ENCODE data around the gene KIAA0513. TPM values are rescaled to one million over a fixed set of nuclear protein-coding genes. Genes with fewer than 3 reads are reported as not detected.

KIAA0513 gene
- total RNA-seq, 1 donor from 2014 or later: 131 TPM

- DNase-seq (ENCODE audit: low spot score in 2 of 2): no peak
- peaks cover 36 to 76% of the 10 kb centered on the region in 2 donors for H3K36me3 ChIP-seq
- no peaks in the 10 kb centered on the region for H3K27me3 ChIP-seq
- H3K9me3 ChIP-seq: no peaks in the 10 kb centered on the region
- TF ChIP-seq, protein P1, sequence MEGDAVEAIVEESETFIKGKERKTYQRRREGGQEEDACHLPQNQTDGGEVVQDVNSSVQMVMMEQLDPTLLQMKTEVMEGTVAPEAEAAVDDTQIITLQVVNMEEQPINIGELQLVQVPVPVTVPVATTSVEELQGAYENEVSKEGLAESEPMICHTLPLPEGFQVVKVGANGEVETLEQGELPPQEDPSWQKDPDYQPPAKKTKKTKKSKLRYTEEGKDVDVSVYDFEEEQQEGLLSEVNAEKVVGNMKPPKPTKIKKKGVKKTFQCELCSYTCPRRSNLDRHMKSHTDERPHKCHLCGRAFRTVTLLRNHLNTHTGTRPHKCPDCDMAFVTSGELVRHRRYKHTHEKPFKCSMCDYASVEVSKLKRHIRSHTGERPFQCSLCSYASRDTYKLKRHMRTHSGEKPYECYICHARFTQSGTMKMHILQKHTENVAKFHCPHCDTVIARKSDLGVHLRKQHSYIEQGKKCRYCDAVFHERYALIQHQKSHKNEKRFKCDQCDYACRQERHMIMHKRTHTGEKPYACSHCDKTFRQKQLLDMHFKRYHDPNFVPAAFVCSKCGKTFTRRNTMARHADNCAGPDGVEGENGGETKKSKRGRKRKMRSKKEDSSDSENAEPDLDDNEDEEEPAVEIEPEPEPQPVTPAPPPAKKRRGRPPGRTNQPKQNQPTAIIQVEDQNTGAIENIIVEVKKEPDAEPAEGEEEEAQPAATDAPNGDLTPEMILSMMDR (IDR thresholded peaks at IDR 0.05): no peak
- H3K4me1 ChIP-seq: peaks cover 0 to 13% of the 10 kb centered on the region in 2 donors
- intact Hi-C loops (cut with DNase I): no loop called here
- no peak overlapping the region for H3K4me3 ChIP-seq
- H3K27ac ChIP-seq: no peak overlapping the region
These were observed 40.7 kb upstream of the KIAA0513 start for GRCh38 chr16:84986879-84987278.

GRCh38 chr16:84988328-84989080 is 39.1 kb upstream of the KIAA0513 start:
- Histone ChIP-seq H3K4me3 (no peak overlapping the region), H3K27me3 (no peaks in the 10 kb centered on the region), H3K4me1 (peaks cover 4 to 23% of the 10 kb centered on the region in 2 donors), H3K36me3 (peaks cover 35 to 62% of the 10 kb centered on the region in 2 donors), H3K27ac (no peak overlapping the region), H3K9me3 (no peaks in the 10 kb centered on the region)
- DNase-seq (ENCODE audit: low spot score in 2 of 2): no peak
- TF ChIP-seq, protein P1 (IDR thresholded peaks at IDR 0.05): no peak
- intact Hi-C loops (cut with DNase I): no loop called here

- no peak overlapping the region for H3K4me3 ChIP-seq
- DNase-seq (ENCODE audit: low spot score in 2 of 2): no peak
- peaks cover 41 to 61% of the 10 kb centered on the region in 2 donors for H3K36me3 ChIP-seq
- intact Hi-C loops (cut with DNase I): loop anchor here (5.0 kb wide), 1 partner anchor 37 kb away; the partner anchor contains the start of gene KIAA0513
- no peak overlapping the region for H3K27ac ChIP-seq
- H3K27me3 ChIP-seq: no peaks in the 10 kb centered on the region
- no peaks in the 10 kb centered on the region for H3K9me3 ChIP-seq
- H3K4me1 ChIP-seq: peaks cover 14 to 32% of the 10 kb centered on the region in 2 donors
- TF ChIP-seq, protein P1 (IDR thresholded peaks at IDR 0.05): no peak
These were observed 37.6 kb upstream of the KIAA0513 start for GRCh38 chr16:84989749-84990620.

GRCh38 chr16:84990782-84991181 is 36.8 kb upstream of the KIAA0513 start:
- Histone ChIP-seq H3K27ac (no peak overlapping the region), H3K4me1 (peaks cover 14 to 34% of the 10 kb centered on the region in 2 donors), H3K4me3 (no peak overlapping the region), H3K9me3 (no peaks in the 10 kb centered on the region), H3K36me3 (peaks cover 41 to 64% of the 10 kb centered on the region in 2 donors), H3K27me3 (no peaks in the 10 kb centered on the region)
- no peak for DNase-seq (ENCODE audit: low spot score in 2 of 2)
- intact Hi-C loops (cut with DNase I): loop anchor here (5.0 kb wide), 1 partner anchor 37 kb away; the partner anchor contains the start of gene KIAA0513
- TF ChIP-seq, protein P1 (IDR thresholded peaks at IDR 0.05): no peak

DNA sequence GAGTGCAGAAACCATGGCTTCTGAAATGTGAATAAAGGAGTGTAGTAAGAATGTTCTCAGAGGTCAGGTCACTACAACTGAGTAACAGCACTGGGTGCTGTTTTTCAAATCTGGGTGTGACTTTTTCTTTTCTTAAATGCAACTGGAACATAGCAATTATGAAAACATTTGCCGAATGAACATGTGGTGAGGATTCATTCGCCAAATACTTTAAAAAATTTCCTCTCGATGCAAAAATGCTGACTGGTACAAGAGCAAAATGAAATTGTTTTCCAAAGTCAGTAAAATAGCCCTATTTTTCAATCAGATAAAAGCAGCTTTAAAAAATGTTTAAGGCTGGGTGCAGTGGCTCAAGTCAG is 34.9 kb upstream of the KIAA0513 start:
- Histone ChIP-seq H3K4me1 (peaks cover 14 to 35% of the 10 kb centered on the region in 2 donors), H3K36me3 (peaks cover 31 to 45% of the 10 kb centered on the region in 2 donors), H3K9me3 (no peaks in the 10 kb centered on the region), H3K4me3 (no peak overlapping the region), H3K27me3 (no peaks in the 10 kb centered on the region), H3K27ac (peak overlapping the region; percentile 90)
- TF ChIP-seq, protein P1 (IDR thresholded peaks at IDR 0.05): no peak
- intact Hi-C loops (cut with DNase I): loop anchor here (5.0 kb wide), 1 partner anchor 35 kb away; the partner anchor contains the start of gene KIAA0513
- no peak for DNase-seq (ENCODE audit: low spot score in 2 of 2)

All from ascending aorta (tissue), 2 donors.